Endothelial cell of umbilical vein (primary cell): ENCODE measurements around the gene S100A14. TPM values are rescaled to one million over a fixed set of nuclear protein-coding genes. Genes with fewer than 3 reads are reported as not detected.

Experiments
- BruUV-seq: library from RNA; stranded (reverse); fragments of 400-500 nt; replicated peaks from 2 replicates; lab custom pipeline; 2021; lab: Mats Ljungman, UMichigan
- CTCF ChIA-PET: fragments of 300-600, 350-600 bp; sonication (Branson Sonifier 250); formaldehyde crosslinking; loops from one replicate; lab custom pipeline; 2021; ENCODE audit warnings: antibody characterized with exemption, inconsistent platforms; lab: Charles Lee
- POLR2A ChIA-PET: fragments of 300-600, 350-600 bp; sonication (Branson Sonifier 250); formaldehyde crosslinking; loops from one replicate; lab custom pipeline; 2021; ENCODE audit warnings: antibody characterized with exemption, inconsistent platforms; lab: Charles Lee
- DNase-seq: peaks from one replicate; pipeline ENCODE4 v3.0.0-alpha.2; 2011; ENCODE audit warnings: low read depth, low spot score
- FAIRE-seq: peaks from 2 replicates; lab custom pipeline; 2011; peaks lifted over from hg19 to GRCh38; lab: Jason Lieb, UNC
- H2AFZ ChIP-seq: 2 replicates; pipeline ENCODE4 v1.6.0; 2012; ENCODE audit warnings: low read depth, low read length, control low read depth, inconsistent platforms
- H3K27ac ChIP-seq: 2 replicates; pipeline ENCODE4 v1.5.1; 2011; ENCODE audit warnings: low read depth, mild to moderate bottlenecking, control low read depth, low read length, moderate library complexity; ENCODE audit not compliant: insufficient read depth
- H3K27me3 ChIP-seq, 2 experiments: 2 replicates each; pipeline versions ENCODE4 v1.6.0 to v1.6.1; 2011; ENCODE audit warnings: low read length in 2 of 2, mixed read lengths in 1 of 2; ENCODE audit not compliant: control insufficient read depth in 2 of 2, insufficient read depth in 2 of 2
- H3K36me3 ChIP-seq, 2 experiments: 2 replicates in 1 of 2; 3 replicates in 1 of 2; pipeline ENCODE4 v1.5.1; 2011; ENCODE audit warnings: low read length in 2 of 2, mild to moderate bottlenecking in 1 of 2, moderate library complexity in 1 of 2; ENCODE audit not compliant: control insufficient read depth in 2 of 2, insufficient read depth in 2 of 2; ENCODE audit errors: extremely low read depth in 1 of 2
- H3K4me1 ChIP-seq: 3 replicates; pipeline ENCODE4 v1.5.1; 2011; ENCODE audit warnings: mild to moderate bottlenecking, low read length; ENCODE audit not compliant: control insufficient read depth, insufficient read depth; ENCODE audit errors: extremely low read depth
- H3K4me2 ChIP-seq: 2 replicates; pipeline ENCODE4 v1.6.1; 2011; ENCODE audit warnings: low read length, control low read depth, mixed read lengths; ENCODE audit not compliant: insufficient read depth
- H3K4me3 ChIP-seq, 3 experiments: fragments of 200-600 bp in 1 of 3; sonication (generic), shearing (Covaris generic) in 1 of 3; replicated peaks in 1 of 3; 2 replicates each; pipeline ENCODE4 v1.5.1; 2011 to 2016; ENCODE audit warnings: control low read depth in 3 of 3, low read length in 3 of 3, mild to moderate bottlenecking in 2 of 3, inconsistent platforms in 1 of 3, low read depth in 1 of 3, moderate library complexity in 1 of 3; ENCODE audit not compliant: insufficient read depth in 1 of 3
- H3K79me2 ChIP-seq: 2 replicates; pipeline ENCODE4 v1.6.0; 2012; ENCODE audit warnings: low read length, inconsistent platforms; ENCODE audit not compliant: control insufficient read depth, insufficient read depth
- H3K9ac ChIP-seq: replicated peaks from 2 replicates; pipeline ENCODE3; 2011; ENCODE audit warnings: low read length, control low read depth; ENCODE audit not compliant: insufficient read depth; ENCODE audit errors: extremely low read depth
- H3K9me1 ChIP-seq: replicated peaks from 3 replicates; pipeline ENCODE4 v1.6.0; 2011; ENCODE audit warnings: mild to moderate bottlenecking, low read length; ENCODE audit not compliant: control insufficient read depth, insufficient read depth; ENCODE audit errors: extremely low read depth
- H3K9me3 ChIP-seq: replicated peaks from 2 replicates; pipeline ENCODE4 v1.5.1; 2012; ENCODE audit warnings: low read length, inconsistent platforms; ENCODE audit not compliant: control insufficient read depth, insufficient read depth
- H4K20me1 ChIP-seq: replicated peaks from 2 replicates; pipeline ENCODE3; 2011; ENCODE audit warnings: mild to moderate bottlenecking, low read length; ENCODE audit not compliant: control insufficient read depth, insufficient read depth; ENCODE audit errors: extremely low read depth
- CTCF ChIP-seq, 2 donors: IDR thresholded peaks; 1 replicate in 1 of 2; 2 replicates in 1 of 2; pipeline ENCODE4 v1.5.1; 2011; ENCODE audit warnings: low read length in 2 of 2, mild to moderate bottlenecking in 2 of 2, moderate library complexity in 2 of 2, control low read depth in 1 of 2, inconsistent platforms in 1 of 2, low read depth in 1 of 2; ENCODE audit not compliant: insufficient read depth in 1 of 2; ENCODE audit errors: extremely low read depth in 1 of 2
- EZH2 ChIP-seq: IDR thresholded peaks from 2 replicates; pipeline ENCODE4 v1.6.1; 2012; ENCODE audit warnings: borderline replicate concordance, low read depth, mild to moderate bottlenecking, moderate library complexity, low read length, inconsistent platforms; ENCODE audit not compliant: severe bottlenecking
- FOS ChIP-seq: IDR thresholded peaks from 2 replicates; pipeline ENCODE4 v1.6.1; 2011; ENCODE audit warnings: mild to moderate bottlenecking, low read length, moderate library complexity, borderline replicate concordance; ENCODE audit not compliant: insufficient read depth
- GATA2 ChIP-seq: IDR thresholded peaks from 2 replicates; pipeline ENCODE4 v1.7.0; 2011; ENCODE audit warnings: low read depth, mild to moderate bottlenecking, moderate library complexity, mixed read lengths, low read length; ENCODE audit not compliant: insufficient read length, insufficient read depth
- POLR2A ChIP-seq: IDR thresholded peaks from 2 replicates; pipeline ENCODE4 v1.6.1; 2012; ENCODE audit warnings: low read depth, mild to moderate bottlenecking, control low read depth, low read length
- POLR2AphosphoS5 ChIP-seq: IDR thresholded peaks from 2 replicates; pipeline ENCODE4 v1.6.1; 2012; ENCODE audit warnings: low read depth, mild to moderate bottlenecking, control low read depth, low read length, moderate library complexity; ENCODE audit not compliant: insufficient read depth
- dilution Hi-C: fragments of 300-500 bp; cut with MboI; formaldehyde crosslinking; loops from one replicate; pipeline ENCODE4 v1.15.0; 2019; ENCODE audit warnings: low sequenced_read_pairs; ENCODE audit not compliant: extremely low pct_ligation_motif_present
- intact Hi-C: fragments of 100-400 bp; cut with micrococcal nuclease; formaldehyde crosslinking; loops from one replicate; pipeline ENCODE4 v1.10.0; 2022
- polyA plus RNA-seq, 4 experiments: library from polyadenylated mRNA; depleted of rRNA in 3 of 4; stranded (reverse) in 3 of 4; unstranded in 1 of 4; fragments of >200 nt; gene quantifications; 2 replicates each; pipeline versions ENCODE4 v1.2.1 to v1.2.3, GENCODE V29; 2011 to 2012; ENCODE audit warnings: missing spikeins in 1 of 4
- total RNA-seq: library from RNA; stranded (reverse); gene quantifications from 2 replicates; pipeline ENCODE4 v1.2.3, GENCODE V29; 2021

S100A14 gene
- total and polyA plus RNA-seq, 2 donors (not counting 3 experiments of a cell fraction or from before 2014, with no cell fraction given): 0.10 TPM; not detected in 1

- no peak for DNase-seq
- H3K4me2 ChIP-seq: no peak overlapping the region
- ChIA-PET POLR2A (interaction anchor here (0.7 kb wide), 1 partner anchor 27 kb away, joined by 5 read pairs; no protein-coding TSS in a partner anchor), CTCF (interaction anchor here (2.5 kb wide), 1 partner anchor 63 kb away, joined by 29 read pairs; no protein-coding TSS in a partner anchor)
- no peak for FAIRE-seq
- H3K4me1 ChIP-seq: peaks cover 11% of the 10 kb centered on the region
- H2AFZ ChIP-seq: no peak overlapping the region
- no peaks in the 10 kb centered on the region for H3K9me1 ChIP-seq
- H3K79me2 ChIP-seq: peaks cover 47% of the 10 kb centered on the region
- no peaks in the 10 kb centered on the region for H4K20me1 ChIP-seq
- no peak overlapping the region for H3K27ac ChIP-seq
- BruUV-seq: no TSS peak
- no peaks in the 10 kb centered on the region for H3K9me3 ChIP-seq
- intact Hi-C loops: loop anchor here (2.0 kb wide), 1 partner anchor 23 kb away; the partner anchor contains the start of gene SNAPIN
- dilution Hi-C loops: no loop called here
- no peaks in the 10 kb centered on the region for H3K27me3 ChIP-seq
- no peak for TF ChIP-seq CTCF (IDR thresholded peaks at IDR 0.05; ENCODE audit: extremely low read depth in 1 of 2, insufficient read depth in 1 of 2, low read depth in 1 of 2, low read length in 2 of 2)
- TF ChIP-seq FOS: no peak
- TF ChIP-seq POLR2AphosphoS5: no peak
- TF ChIP-seq POLR2A: no peak
- no peak for TF ChIP-seq GATA2
- TF ChIP-seq EZH2: no peak
- no peak overlapping the region for H3K4me3 ChIP-seq
- H3K9ac ChIP-seq: no peak overlapping the region
- peaks cover 17 to 18% of the 10 kb centered on the region in 2 experiments for H3K36me3 ChIP-seq
Observed at GRCh38 chr1:153635872-153636271, 19.7 kb upstream of the S100A14 start.
